K562 (cell line): ENCODE measurements around the gene LENG9. TPM values are rescaled to one million over a fixed set of nuclear protein-coding genes. Genes with fewer than 3 reads are reported as not detected.

Experiments
- ATAC-seq: fragments of 200-7000 bp; cut with Tn5 transposase; 3 replicates; pipeline ENCODE4 v1.9.1; 2020; ENCODE audit warnings: moderate library complexity
- BruUV-seq: library from RNA; stranded (reverse); fragments of 400-500 nt; replicated peaks from 2 replicates; lab custom pipeline; 2021; lab: Mats Ljungman, UMichigan
- CTCF ChIA-PET: fragments of 300-600 bp; formaldehyde crosslinking; extraction: SDS; loops from one replicate; lab custom pipeline; 2021; ENCODE audit warnings: low intra/inter-chr PET ratio; lab: Yijun Ruan, JAX
- POLR2A ChIA-PET: fragments of 300-600, 350-650 bp; sonication (Branson Sonifier 250); formaldehyde crosslinking; extraction: SDS; loops from one replicate; lab custom pipeline; 2021; ENCODE audit warnings: antibody characterized with exemption, inconsistent platforms; lab: Yijun Ruan, JAX
- DNase-seq, 4 experiments: peaks; one replicate each; pipeline versions ENCODE4 v3.0.0 to v3.0.0-alpha.2; 2011 to 2018; ENCODE audit warnings: low spot score in 3 of 4, mixed read lengths in 3 of 4; ENCODE audit errors: extremely low read depth in 1 of 4
- FAIRE-seq: peaks from 2 replicates; lab custom pipeline; 2011; peaks lifted over from hg19 to GRCh38; lab: Jason Lieb, UNC
- H2AFZ ChIP-seq: 2 replicates; pipeline ENCODE4 v1.6.0; 2011; ENCODE audit warnings: low read depth, low read length, control low read depth, inconsistent platforms
- H3K27ac ChIP-seq: fragments of 200-600 bp; 3 replicates; pipeline ENCODE4 v1.8.0; 2011; ENCODE audit warnings: low read depth, mild to moderate bottlenecking, control low read depth, inconsistent platforms, low read length, moderate library complexity, mixed read lengths; ENCODE audit errors: extremely low read depth
- H3K27me3 ChIP-seq, 2 experiments: fragments of 300-600 bp in 1 of 2; 2 replicates in 1 of 2; 3 replicates in 1 of 2; pipeline versions ENCODE4 v1.6.0 to v1.8.0; 2011; ENCODE audit warnings: inconsistent platforms in 2 of 2, low read length in 2 of 2, mild to moderate bottlenecking in 1 of 2, mixed read lengths in 1 of 2, moderate library complexity in 1 of 2; ENCODE audit not compliant: control insufficient read depth in 2 of 2, insufficient read depth in 2 of 2
- H3K36me3 ChIP-seq: fragments of 300-600 bp; 3 replicates; pipeline ENCODE4 v1.8.0; 2011; ENCODE audit warnings: mild to moderate bottlenecking, low read length, inconsistent platforms; ENCODE audit not compliant: control insufficient read depth, insufficient read depth
- H3K4me1 ChIP-seq, 2 experiments: fragments of 200-600 bp in 1 of 2; replicated peaks in 1 of 2; 2 replicates in 1 of 2; 3 replicates in 1 of 2; pipeline versions ENCODE4 v1.5.1 to v1.8.0; 2011; ENCODE audit warnings: inconsistent platforms in 2 of 2, low read length in 2 of 2, mild to moderate bottlenecking in 1 of 2, mixed read lengths in 1 of 2, moderate library complexity in 1 of 2; ENCODE audit not compliant: control insufficient read depth in 2 of 2, insufficient read depth in 2 of 2
- H3K4me2 ChIP-seq: 2 replicates; pipeline ENCODE4 v1.6.1; 2011; ENCODE audit warnings: low read length, control low read depth, inconsistent platforms, mixed read lengths; ENCODE audit not compliant: insufficient read depth
- H3K4me3 ChIP-seq: fragments of 200-600 bp; sonication (generic), shearing (Covaris generic); 2 replicates; pipeline ENCODE4 v1.5.1; 2016; ENCODE audit warnings: control low read depth, inconsistent platforms
- H3K79me2 ChIP-seq: fragments of 200-600 bp; 3 replicates; pipeline ENCODE4 v1.8.0; 2011; ENCODE audit warnings: low read length, inconsistent platforms; ENCODE audit not compliant: control insufficient read depth, insufficient read depth
- H3K9ac ChIP-seq, 2 experiments: 2 replicates each; pipeline versions ENCODE4 v1.6.0 to v1.6.1; 2011; ENCODE audit warnings: low read depth in 2 of 2, low read length in 2 of 2, control low read depth in 1 of 2, inconsistent platforms in 1 of 2, mild to moderate bottlenecking in 1 of 2, mixed read lengths in 1 of 2; ENCODE audit not compliant: insufficient read depth in 1 of 2
- H3K9me1 ChIP-seq: one replicate; pipeline ENCODE4 v1.6.0; 2011; ENCODE audit warnings: inconsistent platforms, mild to moderate bottlenecking, low read length, moderate library complexity; ENCODE audit not compliant: control insufficient read depth, insufficient read depth
- H3K9me3 ChIP-seq: replicated peaks from 2 replicates; pipeline ENCODE4 v1.5.1; 2011; ENCODE audit warnings: low read depth, low read length, inconsistent platforms; ENCODE audit not compliant: control insufficient read depth, insufficient read depth
- H4K20me1 ChIP-seq: replicated peaks from 2 replicates; pipeline ENCODE4 v1.6.1; 2011; ENCODE audit warnings: low read length, inconsistent platforms, mixed read lengths; ENCODE audit not compliant: control insufficient read depth, insufficient read depth
- CBX3 ChIP-seq, 2 experiments: IDR thresholded peaks; 1 replicate in 1 of 2; 2 replicates in 1 of 2; pipeline ENCODE4 v1.6.1; 2012; ENCODE audit warnings: inconsistent platforms in 2 of 2, low read length in 2 of 2, borderline replicate concordance in 1 of 2, control low read depth in 1 of 2
- CEBPZ ChIP-seq: fragments of 150-350 bp; IDR thresholded peaks from 2 replicates; pipeline ENCODE4 v1.6.1; 2014; ENCODE audit warnings: low read depth, mild to moderate bottlenecking, low read length, borderline replicate concordance
- CHD1 ChIP-seq: fragments of 200-600 bp; sonication (generic); IDR thresholded peaks from one replicate; pipeline ENCODE4 v1.6.1; 2012; ENCODE audit warnings: mild to moderate bottlenecking, moderate library complexity, low read length, inconsistent platforms
- HNRNPL ChIP-seq: fragments of 200-400 bp; formaldehyde crosslinking; IDR thresholded peaks from 2 replicates; pipeline ENCODE4 v1.6.1; 2017; ENCODE audit warnings: low read depth, mild to moderate bottlenecking, low read length
- NONO ChIP-seq, 2 experiments: fragments of 200-400 bp in 1 of 2; fragments of 450-650 bp in 1 of 2; formaldehyde crosslinking in 1 of 2; IDR thresholded peaks; 2 replicates each; pipeline ENCODE4 v1.6.1; 2017; ENCODE audit warnings: low read depth in 2 of 2, mild to moderate bottlenecking in 2 of 2, moderate library complexity in 2 of 2, low read length in 1 of 2
- POLR2AphosphoS5 ChIP-seq: IDR thresholded peaks from 2 replicates; pipeline ENCODE4 v1.6.1; 2011; ENCODE audit warnings: mild to moderate bottlenecking, low read depth, low read length, moderate library complexity; ENCODE audit not compliant: control insufficient read depth, insufficient read depth
- SMC3 ChIP-seq: conservative IDR thresholded peaks from 2 replicates; pipeline ENCODE4 v1.6.1; 2011; ENCODE audit warnings: low read depth, low read length, improper control_type of control experiment; ENCODE audit not compliant: insufficient read depth
- SPI1 ChIP-seq: IDR thresholded peaks from 2 replicates; pipeline ENCODE4 v1.6.1; 2011; ENCODE audit warnings: low read depth, low read length, control low read depth, borderline replicate concordance
- SRF ChIP-seq, 2 experiments: fragments of 250-450, 450-650 bp in 1 of 2; sonication (Bioruptor Pico) in 1 of 2; sonication (generic) in 1 of 2; formaldehyde crosslinking; IDR thresholded peaks; 2 replicates each; pipeline versions ENCODE4 v1.5.0 to v1.5.1; 2020 to 2022; ENCODE audit warnings: mild to moderate bottlenecking in 1 of 2, missing genetic modification reagents in 1 of 2
- ZBTB12 ChIP-seq: fragments of 250-450 bp; sonication (Bioruptor Pico); IDR thresholded peaks from 2 replicates; pipeline ENCODE4 v1.4.0; 2020
- ZBTB26 ChIP-seq: fragments of 450-650 bp; formaldehyde crosslinking; IDR thresholded peaks from 2 replicates; pipeline ENCODE4 v1.4.0; 2022; ENCODE audit warnings: missing genetic modification characterization
- ZNF280B ChIP-seq: fragments of 250-450 bp; sonication (Bioruptor Pico); IDR thresholded peaks from 2 replicates; pipeline ENCODE4 v1.5.1; 2021; ENCODE audit warnings: mild to moderate bottlenecking
- ZNF445 ChIP-seq: fragments of 250-450 bp; sonication (Bioruptor Pico); IDR thresholded peaks from 2 replicates; pipeline ENCODE4 v1.4.0; 2020; ENCODE audit warnings: low read depth, mild to moderate bottlenecking, moderate library complexity
- WGBS: fragments of 100-300 bp; shearing (Covaris generic); methylation state at CpG from one replicate; pipeline ENCODE4 v1.1.6; 2016; ENCODE audit warnings: low coverage, mixed read lengths; ENCODE audit not compliant: insufficient coverage; ENCODE audit errors: missing lambda C conversion rate; 5-methylcytosine and 5-hydroxymethylcytosine counted together
- in situ Hi-C: fragments of 300-500 bp; cut with MboI; formaldehyde crosslinking; loops from 4 replicates; pipeline ENCODE4 v1.15.0; 2018; ENCODE audit warnings: inconsistent platforms, mixed read lengths
- intact Hi-C: fragments of 100-400 bp; cut with micrococcal nuclease; formaldehyde crosslinking; loops from 2 replicates; pipeline ENCODE4 v1.14.2; 2022
- polyA plus RNA-seq, 8 experiments: library from polyadenylated mRNA; depleted of rRNA in 4 of 8; stranded (reverse) in 5 of 8; unstranded in 3 of 8; fragments of >200 nt; fragmentation: Nextera tagmentation in 2 of 8; fragmentation: Illumina TruSeq in 1 of 8; extraction: Ambion mirVana in 2 of 8; extraction: Trizol in 1 of 8; gene quantifications; 2 replicates each; pipeline versions ENCODE4 v1.2.1 to v1.2.3, GENCODE V29; 2011 to 2014; ENCODE audit warnings: inconsistent platforms in 1 of 8, missing spikeins in 1 of 8
- total RNA-seq, 7 experiments: library from RNA; depleted of rRNA in 6 of 7; stranded (reverse); fragments of >200 nt in 6 of 7; fragmentation: Illumina TruSeq in 2 of 7; extraction: Trizol in 2 of 7; gene quantifications; 2 replicates each; pipeline versions ENCODE4 v1.2.1 to v1.2.3, GENCODE V29; 2011 to 2021; ENCODE audit warnings: low replicate concordance in 1 of 7

LENG9 gene
- total and polyA plus RNA-seq, 9 of the 15 experiments (the other 6 are each of a cell fraction or from before 2014, with no cell fraction given): 0.06 to 0.64 (median 0.33) TPM; not detected in 1

- no peaks in the 10 kb centered on the region for H3K9me1 ChIP-seq
- WGBS: 72% methylated on average over 10 of the region's 10 CpGs
- ATAC-seq (no peak), DNase-seq (no peak), FAIRE-seq (no peak)
- H3K27ac ChIP-seq: no peak overlapping the region
- H4K20me1 ChIP-seq: peaks cover 10% of the 10 kb centered on the region; the same call in 1 of the 2 replicates
- H3K4me3 ChIP-seq: no peak overlapping the region
- H3K27me3 ChIP-seq: no peaks in the 10 kb centered on the region
- intact Hi-C loops (no loop called here), in situ Hi-C loops (no loop called here)
- BruUV-seq: no TSS peak
- peaks cover 0 to 20% of the 10 kb centered on the region in 2 experiments; a peak in 2 of 5 replicates for H3K4me1 ChIP-seq
- POLR2A ChIA-PET: interaction anchor here (1.2 kb wide), 1 partner anchor 12 kb away, joined by 3 read pairs; no protein-coding TSS in a partner anchor
- no peaks in the 10 kb centered on the region for H3K9me3 ChIP-seq
- H3K79me2 ChIP-seq: peaks cover 6% of the 10 kb centered on the region; the same call in 2 of the 3 replicates
- CTCF ChIA-PET: no interaction called here
- no peak overlapping the region for H2AFZ ChIP-seq
- H3K36me3 ChIP-seq: peaks cover 12% of the 10 kb centered on the region; the same call in 1 of the 3 replicates
- 0 out of 4 replicates have a peak overlapping the region, but pooled peaks of 1 of the 2 experiments have one; percentile 35 for H3K9ac ChIP-seq
- H3K4me2 ChIP-seq: no peak overlapping the region
- TF ChIP-seq ZNF445 (CRISPR knock-in tag) (no peak), HNRNPL (no peak), CBX3 (IDR thresholded peaks at IDR 0.05; ENCODE audit: borderline replicate concordance in 1 of 2, low read length in 2 of 2) (no peak), ZBTB26 (CRISPR knock-in tag) (no peak), SRF (CRISPR knock-in tag; IDR thresholded peaks at IDR 0.05) (no peak), SMC3 (no peak), ZBTB12 (CRISPR knock-in tag) (no peak), NONO (IDR thresholded peaks at IDR 0.05; ENCODE audit: low read depth in 2 of 2, low read length in 1 of 2) (no peak), POLR2AphosphoS5 (no peak), SPI1 (no peak), CHD1 (no peak), CEBPZ (no peak), ZNF280B (no peak)
Measured at GRCh38 chr19:54436628-54437252, 26.8 kb downstream of the LENG9 start.
